Measurements from ENCODE around the gene NOL4.

- TF ChIP-seq POLR2A (IDR thresholded peaks at IDR 0.05), result no peak
- TF ChIP-seq POLR2AphosphoS5 (IDR thresholded peaks at IDR 0.05; ENCODE audit: insufficient read depth in 1 of 2, low read depth in 1 of 2), result no peak
- no peak for TF ChIP-seq CTCF (IDR thresholded peaks at IDR 0.05)
Measured at GRCh38 chr18:34207344-34207851, 17.3 kb downstream of the NOL4 start.

Measured in vagina (tissue), 2 donors.